Gastrocnemius medialis (tissue), 4 donors: ENCODE data around the gene UBE2D4. TPM values are rescaled to one million over a fixed set of nuclear protein-coding genes. Genes with fewer than 3 reads are reported as not detected.

Experiments
- ATAC-seq, 2 donors: fragments of 150-250 bp; one replicate each; pipeline ENCODE4 v1.9.1; 2016
- DNase-seq, 2 donors: peaks; one replicate each; pipeline ENCODE4 v3.0.0-alpha.2; 2019
- H3K27ac ChIP-seq, 4 donors: fragments of 200-600 bp; sonication (generic); 1 replicate in 1 of 4; 2 replicates in 3 of 4; pipeline ENCODE4 v1.5.1; 2016 to 2018; ENCODE audit warnings: mild to moderate bottlenecking in 2 of 4, moderate library complexity in 1 of 4
- H3K27me3 ChIP-seq, 3 donors: fragments of 200-600 bp; sonication (generic) in 2 of 3; 1 replicate in 1 of 3; 2 replicates in 2 of 3; pipeline versions ENCODE4 v1.5.1 to v1.6.0; 2016 to 2019; ENCODE audit warnings: mild to moderate bottlenecking in 1 of 3, moderate library complexity in 1 of 3
- H3K36me3 ChIP-seq, 2 donors: fragments of 200-600 bp; sonication (generic) in 1 of 2; one replicate each; pipeline ENCODE4 v1.5.1; 2017 to 2018
- H3K4me1 ChIP-seq, 2 donors: fragments of 200-600 bp; sonication (generic) in 1 of 2; one replicate each; pipeline ENCODE4 v1.5.1; 2016 to 2017; ENCODE audit warnings: mild to moderate bottlenecking in 2 of 2
- H3K4me3 ChIP-seq, 4 donors: fragments of 200-600 bp; sonication (generic) in 3 of 4; 1 replicate in 1 of 4; 2 replicates in 3 of 4; pipeline ENCODE4 v1.5.1; 2016 to 2019; ENCODE audit warnings: mild to moderate bottlenecking in 2 of 4
- H3K9me3 ChIP-seq, 3 donors: fragments of 200-600 bp; sonication (generic) in 2 of 3; 1 replicate in 1 of 3; 2 replicates in 2 of 3; pipeline ENCODE4 v1.5.1; 2016 to 2019
- CTCF ChIP-seq, 5 experiments: fragments of 450-650 bp in 3 of 5; fragments of 200-600 bp in 2 of 5; sonication (generic) in 2 of 5; IDR thresholded peaks in 4 of 5; conservative IDR thresholded peaks in 1 of 5; 1 replicate in 4 of 5; 2 replicates in 1 of 5; pipeline ENCODE4 v1.5.1; 2016 to 2019; ENCODE audit warnings: antibody characterized with exemption in 5 of 5, mild to moderate bottlenecking in 3 of 5, moderate library complexity in 3 of 5
- POLR2A ChIP-seq, 2 donors: fragments of 450-650 bp; IDR thresholded peaks; one replicate each; pipeline ENCODE4 v1.6.1; 2017; ENCODE audit warnings: antibody characterized with exemption in 2 of 2, mild to moderate bottlenecking in 2 of 2, moderate library complexity in 2 of 2
- in situ Hi-C, 4 donors: fragments of 200-750 bp; cut with MboI; loops; one replicate each; pipeline versions ENCODE4 v1.15.0 to v1.8.0; 2017; ENCODE audit warnings: low sequenced_read_pairs in 4 of 4
- intact Hi-C: fragments of 100-400 bp; cut with DNase I; formaldehyde crosslinking; loops from one replicate; pipeline ENCODE4 v1.15.1; 2023; ENCODE audit warnings: low total_unique reads
- total RNA-seq, 4 donors: library from RNA; depleted of rRNA; stranded (reverse); fragments of >200 nt; gene quantifications; one replicate each; pipeline versions ENCODE4 v1.1.0 to v1.2.3, GENCODE V29; 2016

Gene UBE2D4
- total RNA-seq, 4 donors from 2014 or later: 71.0 to 116 (median 105) TPM

GRCh38 chr7:43902542-43903054, 23.6 kb upstream of the UBE2D4 start:
- intact Hi-C loops (no loop called here), in situ Hi-C loops (no loop called here)
- no peaks in the 10 kb centered on the region for H3K27me3 ChIP-seq
- ATAC-seq: no peak
- H3K4me3 ChIP-seq: no peak overlapping the region
- TF ChIP-seq POLR2A (IDR thresholded peaks at IDR 0.05): no peak
- TF ChIP-seq CTCF (IDR thresholded peaks at IDR 0.05 in 4 of 5, conservative IDR thresholded peaks at IDR 0.05 in 1 of 5): no peak
- H3K36me3 ChIP-seq: no peaks in the 10 kb centered on the region
- H3K27ac ChIP-seq: peak overlapping the region in 3 of 4 donors; percentile 16 to 78 (median 63)
- no peak for DNase-seq
- no peaks in the 10 kb centered on the region for H3K9me3 ChIP-seq
- peaks cover 45 to 60% of the 10 kb centered on the region in 2 donors for H3K4me1 ChIP-seq

GRCh38 chr7:43904533-43905208, 21.6 kb upstream of the UBE2D4 start:
- peak overlapping the region in 3 of 4 donors; percentile 53 to 78 (median 65) for H3K4me3 ChIP-seq

GRCh38 chr7:43905209-43905946, 20.9 kb upstream of the UBE2D4 start:
- no peaks in the 10 kb centered on the region for H3K9me3 ChIP-seq
- intact Hi-C loops (loop anchor here (1.0 kb wide), 1 partner anchor 36 kb away; the partner anchor contains the start of gene MRPS24), in situ Hi-C loops (no loop called here)
- no peaks in the 10 kb centered on the region for H3K36me3 ChIP-seq
- H3K4me3 ChIP-seq: peak overlapping the region; percentile 53 to 78 (median 68)
- H3K4me1 ChIP-seq: peaks cover 45 to 51% of the 10 kb centered on the region in 2 donors
- H3K27ac ChIP-seq: peak overlapping the region; percentile 72 to 89 (median 77)
- DNase-seq (peak in 1 of 2 donors; percentile 7), ATAC-seq (peak; percentile 22)
- H3K27me3 ChIP-seq: no peaks in the 10 kb centered on the region
- TF ChIP-seq POLR2A (IDR thresholded peaks at IDR 0.05) (no peak), CTCF (IDR thresholded peaks at IDR 0.05 in 4 of 5, conservative IDR thresholded peaks at IDR 0.05 in 1 of 5) (no peak)

More at GRCh38 chr7:43904533-43905208, 21.6 kb upstream of the UBE2D4 start:
- Histone ChIP-seq H3K9me3 (no peaks in the 10 kb centered on the region), H3K36me3 (no peaks in the 10 kb centered on the region), H3K27ac (peak overlapping the region; percentile 72 to 89 (median 77)), H3K4me1 (peaks cover 45 to 51% of the 10 kb centered on the region in 2 donors), H3K27me3 (no peaks in the 10 kb centered on the region)
- TF ChIP-seq POLR2A (IDR thresholded peaks at IDR 0.05) (no peak), CTCF (IDR thresholded peaks at IDR 0.05 in 4 of 5, conservative IDR thresholded peaks at IDR 0.05 in 1 of 5) (no peak)
- DNase-seq (no peak), ATAC-seq (no peak)
- intact Hi-C loops (loop anchor here (1.0 kb wide), 1 partner anchor 35 kb away; the partner anchor contains the start of gene MRPS24), in situ Hi-C loops (no loop called here)

GRCh38 chr7:43905956-43906330, 20.3 kb upstream of the UBE2D4 start:
- DNase-seq (no peak), ATAC-seq (peak; percentile 53 to 59)
- H3K4me3 ChIP-seq: peak overlapping the region; percentile 53 to 78 (median 68)
- no peaks in the 10 kb centered on the region for H3K27me3 ChIP-seq
- no peaks in the 10 kb centered on the region for H3K36me3 ChIP-seq
- TF ChIP-seq CTCF (IDR thresholded peaks at IDR 0.05 in 4 of 5, conservative IDR thresholded peaks at IDR 0.05 in 1 of 5) (peak in 1 of 5 experiments; percentile 8), POLR2A (IDR thresholded peaks at IDR 0.05) (no peak)
- H3K27ac ChIP-seq: peak overlapping the region; percentile 72 to 89 (median 77)
- H3K9me3 ChIP-seq: no peaks in the 10 kb centered on the region
- intact Hi-C loops: loop anchor here (1.0 to 2.0 kb wide), 2 partner anchors 21 to 37 kb away; partner anchors contain the start of genes MRPS24 and UBE2D4
- H3K4me1 ChIP-seq: peaks cover 41 to 45% of the 10 kb centered on the region in 2 donors
- in situ Hi-C loops: no loop called here
